Measurements from ENCODE around the gene CCDC149.

GRCh38 chr4:24937176-24937916 lies 24.5 kb upstream of the CCDC149 start:
- TF ChIP-seq CTCF (IDR thresholded peaks at IDR 0.05) (no peak), POLR2A (IDR thresholded peaks at IDR 0.05) (no peak)

All from vagina (tissue), 2 donors.